ENCODE measurements around the gene GALNT18.

- no peak for TF ChIP-seq CTCF (conservative IDR thresholded peaks at IDR 0.05; ENCODE audit: low read length)
- TF ChIP-seq EZH2phosphoT487 (IDR thresholded peaks at IDR 0.05; ENCODE audit: borderline replicate concordance, low read depth, low read length), result no peak
These were observed 164.9 kb downstream of the GALNT18 start for GRCh38 chr11:11456866-11457265.

Measured in OCI-LY7 (cell line).